HG03280 (cell line): ENCODE data around the gene FBXO9.

Source experiments
- ATAC-seq: cut with Tn5 transposase; IDR thresholded peaks from one replicate; pipeline ENCODE4 v1.9.1; 2021; ENCODE audit warnings: mild to moderate bottlenecking, moderate library complexity; ENCODE audit not compliant: unreplicated experiment

FBXO9 gene

GRCh38 chr6:53086302-53086701 lies 21.1 kb downstream of the FBXO9 start:
- ATAC-seq: no peak

GRCh38 chr6:53089948-53090347 lies 24.7 kb downstream of the FBXO9 start:
- ATAC-seq: no peak

GRCh38 chr6:53090576-53090975 lies 25.4 kb downstream of the FBXO9 start:
- no peak for ATAC-seq

- ATAC-seq: no peak
Observed at GRCh38 chr6:53095270-53095669, 30.1 kb downstream of the FBXO9 start.

GRCh38 chr6:53095716-53096115 lies 30.5 kb downstream of the FBXO9 start:
- ATAC-seq: no peak

GRCh38 chr6:53100561-53100960 lies 35.4 kb downstream of the FBXO9 start:
- ATAC-seq: no peak

- ATAC-seq: no peak
Observed at GRCh38 chr6:53101006-53101405, 35.8 kb downstream of the FBXO9 start.

- ATAC-seq: no peak
Observed at GRCh38 chr6:53103993-53104675, 38.9 kb downstream of the FBXO9 start.

GRCh38 chr6:53104916-53105315 lies 39.7 kb downstream of the FBXO9 start:
- no peak for ATAC-seq

GRCh38 chr6:53107091-53107490 lies 41.9 kb downstream of the FBXO9 start:
- no peak for ATAC-seq

GRCh38 chr6:53109612-53110011 lies 44.4 kb downstream of the FBXO9 start:
- peak; percentile 84 for ATAC-seq

- no peak for ATAC-seq
Observed at GRCh38 chr6:53111865-53112264, 46.7 kb downstream of the FBXO9 start.

- ATAC-seq: no peak
Observed at GRCh38 chr6:53112404-53112803, 47.2 kb downstream of the FBXO9 start.

GRCh38 chr6:53112871-53113270 lies 47.7 kb downstream of the FBXO9 start:
- no peak for ATAC-seq

GRCh38 chr6:53113742-53114141 lies 48.5 kb downstream of the FBXO9 start:
- ATAC-seq: no peak

GRCh38 chr6:53115113-53115512 lies 49.9 kb downstream of the FBXO9 start:
- ATAC-seq: no peak

- no peak for ATAC-seq
Observed at GRCh38 chr6:53115741-53116140, 50.5 kb downstream of the FBXO9 start.

- no peak for ATAC-seq
Observed at GRCh38 chr6:53119349-53119748, 54.1 kb downstream of the FBXO9 start.

GRCh38 chr6:53119772-53120409 lies 54.7 kb downstream of the FBXO9 start:
- no peak for ATAC-seq

GRCh38 chr6:53124131-53124800 lies 59.1 kb downstream of the FBXO9 start:
- no peak for ATAC-seq

- ATAC-seq: no peak
Observed at GRCh38 chr6:53125276-53125675, 60.1 kb downstream of the FBXO9 start.

- ATAC-seq: no peak
Observed at GRCh38 chr6:53128842-53129241, 63.6 kb downstream of the FBXO9 start.
